H1 (cell line): Measurements from ENCODE around the gene SERPINA12. TPM values are rescaled to one million over a fixed set of nuclear protein-coding genes. Genes with fewer than 3 reads are reported as not detected.

Experiments
- CTCF ChIA-PET: fragments of 300-600 bp; sonication (Branson Sonifier 250); formaldehyde crosslinking; loops from one replicate; lab custom pipeline; 2021; ENCODE audit not compliant: partially characterized antibody; lab: Charles Lee
- POLR2A ChIA-PET: fragments of 300-600 bp; sonication (Branson Sonifier 250); formaldehyde crosslinking; loops from one replicate; lab custom pipeline; 2021; ENCODE audit warnings: inconsistent platforms; ENCODE audit not compliant: partially characterized antibody; lab: Charles Lee
- DNase-seq, 2 experiments: peaks; one replicate each; pipeline versions ENCODE4 v3.0.0 to v3.0.0-alpha.2; 2010 to 2022; ENCODE audit warnings: low spot score in 2 of 2, low read depth in 1 of 2, mixed read lengths in 1 of 2
- FAIRE-seq: peaks from 2 replicates; lab custom pipeline; 2011; peaks lifted over from hg19 to GRCh38; lab: Jason Lieb, UNC
- H2AFZ ChIP-seq: 2 replicates; pipeline ENCODE4 v1.8.1; 2012; ENCODE audit warnings: low read length, inconsistent platforms
- H2AK5ac ChIP-seq: 2 replicates; pipeline ENCODE4 v1.6.1; 2013; ENCODE audit warnings: low read depth, low read length
- H2BK120ac ChIP-seq: replicated peaks from 2 replicates; pipeline ENCODE3; 2013; ENCODE audit warnings: low read depth, low read length, inconsistent platforms
- H2BK12ac ChIP-seq: 2 replicates; pipeline ENCODE4 v1.6.1; 2013; ENCODE audit warnings: low read depth, low read length
- H2BK15ac ChIP-seq: 2 replicates; pipeline ENCODE4 v1.6.1; 2013; ENCODE audit warnings: low read length
- H2BK20ac ChIP-seq: 2 replicates; pipeline ENCODE4 v1.6.1; 2013; ENCODE audit warnings: low read length
- H2BK5ac ChIP-seq: 2 replicates; pipeline ENCODE4 v1.6.1; 2013; ENCODE audit warnings: low read depth, low read length
- H3K14ac ChIP-seq: 2 replicates; pipeline ENCODE4 v1.6.1; 2013; ENCODE audit warnings: inconsistent platforms; ENCODE audit not compliant: insufficient read length
- H3K18ac ChIP-seq: 2 replicates; pipeline ENCODE4 v1.6.1; 2013; ENCODE audit warnings: low read length; ENCODE audit errors: extremely low read depth
- H3K23ac ChIP-seq: 2 replicates; pipeline ENCODE4 v1.6.1; 2013; ENCODE audit warnings: inconsistent platforms; ENCODE audit not compliant: insufficient read length
- H3K23me2 ChIP-seq: 2 replicates; pipeline ENCODE4 v1.6.1; 2013; ENCODE audit warnings: low read depth, low read length
- H3K27ac ChIP-seq: 2 replicates; pipeline ENCODE4 v1.6.1; 2011; ENCODE audit warnings: low read depth, low read length, inconsistent platforms
- H3K27me3 ChIP-seq, 4 experiments: replicated peaks in 1 of 4; 1 replicate in 1 of 4; 2 replicates in 3 of 4; pipeline versions ENCODE4 v1.6.1 to v1.8.1; 2011 to 2013; ENCODE audit warnings: low read length in 3 of 4, mild to moderate bottlenecking in 3 of 4, inconsistent platforms in 2 of 4, mixed read lengths in 2 of 4, moderate library complexity in 1 of 4; ENCODE audit not compliant: control insufficient read depth in 3 of 4, insufficient read depth in 3 of 4; ENCODE audit errors: extremely low read depth in 1 of 4
- H3K36me3 ChIP-seq, 4 experiments: 2 replicates each; pipeline versions ENCODE4 v1.6.1 to v1.8.1; 2011 to 2013; ENCODE audit warnings: mild to moderate bottlenecking in 4 of 4, low read length in 3 of 4, moderate library complexity in 2 of 4, control low read depth in 1 of 4, inconsistent platforms in 1 of 4; ENCODE audit not compliant: insufficient read depth in 4 of 4, control insufficient read depth in 2 of 4
- H3K4ac ChIP-seq: replicated peaks from 2 replicates; pipeline ENCODE3; 2013; ENCODE audit warnings: low read length, low read depth, mixed read lengths, inconsistent platforms; ENCODE audit not compliant: insufficient read length
- H3K4me1 ChIP-seq, 4 experiments: replicated peaks in 1 of 4; 1 replicate in 1 of 4; 2 replicates in 3 of 4; pipeline versions ENCODE4 v1.6.1 to v1.8.1; 2011 to 2013; ENCODE audit warnings: low read length in 3 of 4, inconsistent platforms in 2 of 4, mixed read lengths in 1 of 4; ENCODE audit not compliant: insufficient read depth in 4 of 4, control insufficient read depth in 3 of 4
- H3K4me2 ChIP-seq, 2 experiments: 2 replicates each; pipeline versions ENCODE4 v1.6.1 to v1.8.1; 2011 to 2013; ENCODE audit warnings: low read depth in 2 of 2, low read length in 2 of 2, control low read depth in 1 of 2, inconsistent platforms in 1 of 2, mild to moderate bottlenecking in 1 of 2; ENCODE audit not compliant: insufficient read depth in 1 of 2
- H3K4me3 ChIP-seq, 4 experiments: fragments of 200-600, 300-600 bp in 1 of 4; sonication (generic), shearing (Covaris generic), sonication (Bioruptor Twin) in 1 of 4; 2 replicates each; pipeline versions ENCODE4 v1.5.1 to v1.8.1; 2011 to 2016; ENCODE audit warnings: low read length in 4 of 4, low read depth in 3 of 4, control low read depth in 2 of 4, inconsistent platforms in 2 of 4, mild to moderate bottlenecking in 2 of 4, mixed read lengths in 1 of 4, moderate library complexity in 1 of 4; ENCODE audit not compliant: insufficient read depth in 2 of 4; ENCODE audit errors: extremely low read depth in 1 of 4
- H3K56ac ChIP-seq: replicated peaks from 2 replicates; pipeline ENCODE3; 2013; ENCODE audit warnings: low read depth, mild to moderate bottlenecking, mixed read lengths, low read length, inconsistent platforms; ENCODE audit not compliant: insufficient read length
- H3K79me1 ChIP-seq: 2 replicates; pipeline ENCODE4 v1.6.1; 2013; ENCODE audit warnings: low read depth, low read length, control low read depth
- H3K79me2 ChIP-seq, 2 experiments: 2 replicates each; pipeline versions ENCODE4 v1.6.1 to v1.8.1; 2012 to 2013; ENCODE audit warnings: low read length in 2 of 2, mild to moderate bottlenecking in 2 of 2, inconsistent platforms in 1 of 2; ENCODE audit not compliant: insufficient read depth in 2 of 2, control insufficient read depth in 1 of 2
- H3K9ac ChIP-seq, 4 experiments: replicated peaks in 1 of 4; 1 replicate in 1 of 4; 2 replicates in 3 of 4; pipeline versions ENCODE4 v1.6.1 to v1.8.1; 2011 to 2013; ENCODE audit warnings: low read depth in 3 of 4, low read length in 3 of 4, control low read depth in 2 of 4, mild to moderate bottlenecking in 2 of 4, moderate library complexity in 2 of 4, inconsistent platforms in 1 of 4; ENCODE audit errors: extremely low read depth in 1 of 4
- H3K9me3 ChIP-seq, 2 experiments: 2 replicates each; pipeline versions ENCODE4 v1.6.1 to v1.8.1; 2012 to 2013; ENCODE audit warnings: mild to moderate bottlenecking in 2 of 2, moderate library complexity in 2 of 2, control low read depth in 1 of 2, inconsistent platforms in 1 of 2, low read depth in 1 of 2, low read length in 1 of 2, mixed read lengths in 1 of 2; ENCODE audit not compliant: insufficient read depth in 2 of 2
- H4K20me1 ChIP-seq, 2 experiments: replicated peaks in 1 of 2; 2 replicates each; pipeline versions ENCODE3 to v1.8.1; 2011 to 2013; ENCODE audit warnings: inconsistent platforms in 2 of 2, low read length in 2 of 2, mild to moderate bottlenecking in 1 of 2; ENCODE audit not compliant: insufficient read depth in 2 of 2, control insufficient read depth in 1 of 2
- H4K5ac ChIP-seq: 2 replicates; pipeline ENCODE4 v1.6.1; 2013; ENCODE audit warnings: low read length, low read depth, mixed read lengths, inconsistent platforms; ENCODE audit not compliant: insufficient read length
- H4K8ac ChIP-seq: 2 replicates; pipeline ENCODE4 v1.8.0; 2013; ENCODE audit warnings: mild to moderate bottlenecking, moderate library complexity, low read length, inconsistent platforms; ENCODE audit not compliant: insufficient read depth; ENCODE audit errors: extremely low read depth
- H4K91ac ChIP-seq: replicated peaks from 2 replicates; pipeline ENCODE3; 2013; ENCODE audit warnings: low read length, mixed read lengths, inconsistent platforms; ENCODE audit not compliant: insufficient read length
- CHD1 ChIP-seq: IDR thresholded peaks from 2 replicates; pipeline ENCODE4 v1.6.1; 2012; ENCODE audit warnings: low read depth, low read length, improper control_type of control experiment
- KDM1A ChIP-seq: fragments of 200-600, 300-600 bp; sonication (generic); IDR thresholded peaks from 2 replicates; pipeline ENCODE4 v1.7.1; 2016; ENCODE audit warnings: mild to moderate bottlenecking, low read length, borderline replicate concordance
- PHF8 ChIP-seq: fragments of 200-600 bp; sonication (generic); conservative IDR thresholded peaks from 2 replicates; pipeline ENCODE4 v1.7.1; 2012; ENCODE audit warnings: low read depth, mild to moderate bottlenecking, inconsistent platforms, low read length, moderate library complexity
- SIX5 ChIP-seq: IDR thresholded peaks from 2 replicates; pipeline ENCODE4 v1.6.1; 2011; ENCODE audit warnings: mild to moderate bottlenecking, low read depth, low read length
- SP4 ChIP-seq: IDR thresholded peaks from 2 replicates; pipeline ENCODE4 v1.6.1; 2012; ENCODE audit warnings: low read length, inconsistent platforms
- SUZ12 ChIP-seq: fragments of 200-600 bp; sonication (generic); IDR thresholded peaks from 2 replicates; pipeline ENCODE4 v1.6.1; 2012; ENCODE audit warnings: mild to moderate bottlenecking, inconsistent platforms, low read length, moderate library complexity, mixed read lengths
- TCF12 ChIP-seq: IDR thresholded peaks from 2 replicates; pipeline ENCODE4 v1.6.1; 2011; ENCODE audit warnings: low read depth, mild to moderate bottlenecking, low read length
- WGBS, 2 experiments: shearing (Covaris generic) in 1 of 2; methylation state at CpG; one replicate each; pipeline versions ENCODE4 v1.1.6 to v1.1.7; 2013 to 2015; ENCODE audit warnings: low lambda C conversion rate in 2 of 2, mixed read lengths in 2 of 2, inconsistent platforms in 1 of 2, low coverage in 1 of 2, missing lambda C conversion rate in 1 of 2; ENCODE audit not compliant: insufficient replicate concordance in 2 of 2, insufficient coverage in 1 of 2, insufficient read length in 1 of 2; ENCODE audit errors: extremely low coverage in 1 of 2, missing lambda C conversion rate in 1 of 2; 5-methylcytosine and 5-hydroxymethylcytosine counted together
- polyA plus RNA-seq, 7 experiments: library from polyadenylated mRNA; depleted of rRNA in 3 of 7; stranded (reverse) in 5 of 7; unstranded in 2 of 7; fragments of >200 nt in 5 of 7; fragments of 200-250 nt in 2 of 7; gene quantifications; 1 replicate in 5 of 7; 2 replicates in 1 of 7; 4 replicates in 1 of 7; pipeline versions ENCODE4 v1.2.1 to v1.2.3, GENCODE V29; 2011 to 2013; ENCODE audit warnings: missing spikeins in 2 of 7, mixed read lengths in 2 of 7
- total RNA-seq: library from RNA; stranded (reverse); fragmentation: NEBNext Ultra II Directional; extraction: Animal tissue kit (Norgen Biotek cat#: 25700); gene quantifications from 2 replicates; pipeline ENCODE4 v1.2.1, GENCODE V29; 2021
- TF ChIP-seq, protein P1 (sequence below): IDR thresholded peaks from 2 replicates; pipeline ENCODE4 v1.6.1; 2012; ENCODE audit warnings: low read length, inconsistent platforms
- TF ChIP-seq, protein P2 (sequence below): IDR thresholded peaks from 2 replicates; pipeline ENCODE4 v1.6.1; 2012; ENCODE audit warnings: inconsistent platforms
- TF ChIP-seq, protein P3 (sequence below): IDR thresholded peaks from 2 replicates; pipeline ENCODE4 v1.6.1; 2011; ENCODE audit warnings: low read length, improper control_type of control experiment

The SERPINA12 gene
- total and polyA plus RNA-seq, 2 of the 8 experiments (the other 6 are each of a cell fraction or from before 2014, with no cell fraction given): not detected

DNA sequence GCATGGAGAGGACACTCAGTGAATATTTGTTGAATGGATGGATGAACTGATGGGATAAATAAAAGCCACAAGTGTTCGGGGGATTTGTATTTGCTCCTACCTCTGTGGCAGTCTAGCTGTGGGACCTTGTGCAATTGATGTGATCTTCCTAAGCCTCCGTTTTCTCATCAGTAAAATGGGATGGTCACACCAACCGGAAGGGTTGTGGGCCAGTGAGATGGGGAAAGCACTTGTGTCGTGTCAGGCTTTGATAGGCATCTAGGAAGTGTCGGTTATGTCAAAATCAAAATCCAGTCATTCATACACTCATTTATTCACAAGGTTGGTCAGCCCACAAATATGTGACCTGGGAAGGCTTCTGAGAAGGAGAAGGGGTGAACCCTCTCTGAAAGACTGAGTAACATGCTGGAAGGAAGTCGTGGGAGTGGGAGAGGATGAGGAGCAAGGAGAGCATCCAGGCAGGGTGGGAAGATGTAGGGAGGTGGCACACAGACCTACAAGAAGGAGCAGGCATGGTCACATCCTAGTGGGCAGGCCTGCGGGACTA is 25.5 kb downstream of the SERPINA12 start:
- no peak overlapping the region for H3K4me3 ChIP-seq
- no peak overlapping the region for H2BK120ac ChIP-seq
- ChIA-PET CTCF (interaction anchor here (1.3 to 5.0 kb wide), 6 partner anchors 35 to 77 kb away, joined by 4 to 78 read pairs (median 32); partner anchors contain the start of gene SERPINA4), POLR2A (no interaction called here)
- no peak overlapping the region for H3K4ac ChIP-seq
- no peak overlapping the region for H2BK5ac ChIP-seq
- no peak overlapping the region for H4K8ac ChIP-seq
- peaks cover 0 to 14% (median 11%) of the 10 kb centered on the region in 4 experiments; a peak in 6 of 7 replicates for H3K4me1 ChIP-seq
- H3K56ac ChIP-seq: no peak overlapping the region
- 0 out of 2 replicates have a peak overlapping the region, but pooled peaks have one; percentile 61 for H2BK20ac ChIP-seq
- no peak overlapping the region for H2AFZ ChIP-seq
- DNase-seq: no peak
- H3K36me3 ChIP-seq: no peaks in the 10 kb centered on the region
- H2AK5ac ChIP-seq: no peak overlapping the region
- no peak overlapping the region for H3K23ac ChIP-seq
- no peaks in the 10 kb centered on the region for H4K20me1 ChIP-seq
- H3K27me3 ChIP-seq: no peaks in the 10 kb centered on the region; a peak in 1 of 7 replicates
- H2BK12ac ChIP-seq: 0 out of 2 replicates have a peak overlapping the region, but pooled peaks have one; percentile 80
- H3K27ac ChIP-seq: no peak overlapping the region
- H3K23me2 ChIP-seq: peaks cover 3% of the 10 kb centered on the region; the same call in 1 of the 2 replicates
- H2BK15ac ChIP-seq: peak overlapping the region; percentile 92; the same call in 1 of the 2 replicates
- H4K91ac ChIP-seq: peak overlapping the region; percentile 22
- H3K79me1 ChIP-seq: no peaks in the 10 kb centered on the region
- peaks cover 4 to 6% of the 10 kb centered on the region in 2 experiments; a peak in 2 of 4 replicates for H3K9me3 ChIP-seq
- FAIRE-seq: no peak
- H3K79me2 ChIP-seq: no peaks in the 10 kb centered on the region
- H3K9ac ChIP-seq: no peak overlapping the region
- no peak overlapping the region for H3K4me2 ChIP-seq
- H3K18ac ChIP-seq: no peak overlapping the region
- WGBS, 2 experiments: 87% methylated on average over 7 of the region's 7 CpGs; no CpG with 5 or more reads in 1 of the 2 experiments
- no peak overlapping the region for H4K5ac ChIP-seq
- H3K14ac ChIP-seq: no peak overlapping the region
- TF ChIP-seq CHD1: no peak
- TF ChIP-seq, protein P1, sequence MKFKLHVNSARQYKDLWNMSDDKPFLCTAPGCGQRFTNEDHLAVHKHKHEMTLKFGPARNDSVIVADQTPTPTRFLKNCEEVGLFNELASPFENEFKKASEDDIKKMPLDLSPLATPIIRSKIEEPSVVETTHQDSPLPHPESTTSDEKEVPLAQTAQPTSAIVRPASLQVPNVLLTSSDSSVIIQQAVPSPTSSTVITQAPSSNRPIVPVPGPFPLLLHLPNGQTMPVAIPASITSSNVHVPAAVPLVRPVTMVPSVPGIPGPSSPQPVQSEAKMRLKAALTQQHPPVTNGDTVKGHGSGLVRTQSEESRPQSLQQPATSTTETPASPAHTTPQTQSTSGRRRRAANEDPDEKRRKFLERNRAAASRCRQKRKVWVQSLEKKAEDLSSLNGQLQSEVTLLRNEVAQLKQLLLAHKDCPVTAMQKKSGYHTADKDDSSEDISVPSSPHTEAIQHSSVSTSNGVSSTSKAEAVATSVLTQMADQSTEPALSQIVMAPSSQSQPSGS: no peak
- TF ChIP-seq, protein P2, sequence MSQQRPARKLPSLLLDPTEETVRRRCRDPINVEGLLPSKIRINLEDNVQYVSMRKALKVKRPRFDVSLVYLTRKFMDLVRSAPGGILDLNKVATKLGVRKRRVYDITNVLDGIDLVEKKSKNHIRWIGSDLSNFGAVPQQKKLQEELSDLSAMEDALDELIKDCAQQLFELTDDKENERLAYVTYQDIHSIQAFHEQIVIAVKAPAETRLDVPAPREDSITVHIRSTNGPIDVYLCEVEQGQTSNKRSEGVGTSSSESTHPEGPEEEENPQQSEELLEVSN: no peak
- TF ChIP-seq, protein P3, sequence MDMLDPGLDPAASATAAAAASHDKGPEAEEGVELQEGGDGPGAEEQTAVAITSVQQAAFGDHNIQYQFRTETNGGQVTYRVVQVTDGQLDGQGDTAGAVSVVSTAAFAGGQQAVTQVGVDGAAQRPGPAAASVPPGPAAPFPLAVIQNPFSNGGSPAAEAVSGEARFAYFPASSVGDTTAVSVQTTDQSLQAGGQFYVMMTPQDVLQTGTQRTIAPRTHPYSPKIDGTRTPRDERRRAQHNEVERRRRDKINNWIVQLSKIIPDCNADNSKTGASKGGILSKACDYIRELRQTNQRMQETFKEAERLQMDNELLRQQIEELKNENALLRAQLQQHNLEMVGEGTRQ: no peak
- TF ChIP-seq TCF12: no peak
- no peak for TF ChIP-seq SP4
- TF ChIP-seq SUZ12: no peak
- no peak for TF ChIP-seq KDM1A
- no peak for TF ChIP-seq SIX5
- TF ChIP-seq PHF8: no peak
